ENCODE measurements around the gene EEF2.
"Not testable (repeated sequence)": the region's sequence is repeated elsewhere in the genome, so short reads cannot be mapped to it uniquely, and the experiment has no call there.

Gene EEF2

GRCh38 chr19:3975637-3976087 is 9.6 kb downstream of the EEF2 start:
- DNase-seq (ENCODE audit: insufficient read length, low spot score) (no peak), FAIRE-seq (no peak)
- TF ChIP-seq POLR2A (IDR thresholded peaks at IDR 0.05; ENCODE audit: low read depth, low read length), result no peak

- no peak for FAIRE-seq
- TF ChIP-seq POLR2A (IDR thresholded peaks at IDR 0.05; ENCODE audit: low read depth, low read length), result no peak
- DNase-seq (ENCODE audit: insufficient read length, low spot score), result no peak
Measured at GRCh38 chr19:3975144-3975543, 10.1 kb downstream of the EEF2 start.

GRCh38 chr19:3970808-3971598 is 14.3 kb downstream of the EEF2 start, which contains the start of gene DAPK3:
TSS of gene DAPK3 (minus strand) at chr19:3971099. CDS start at chr19:3969735, 1,364 bp downstream.
- peak; percentile 84 for DNase-seq (ENCODE audit: insufficient read length, low spot score)
- TF ChIP-seq POLR2A (IDR thresholded peaks at IDR 0.05; ENCODE audit: low read depth, low read length), result peak; percentile 66
- FAIRE-seq, result no peak

- DNase-seq (ENCODE audit: insufficient read length, low spot score), result no peak
- no peak for FAIRE-seq
- no peak for TF ChIP-seq POLR2A (IDR thresholded peaks at IDR 0.05; ENCODE audit: low read depth, low read length)
Measured at GRCh38 chr19:3970313-3970807, 14.9 kb downstream of the EEF2 start.

- TF ChIP-seq POLR2A (IDR thresholded peaks at IDR 0.05; ENCODE audit: low read depth, low read length), result no peak
- peak; percentile 52 for FAIRE-seq
- peak; percentile 51 for DNase-seq (ENCODE audit: insufficient read length, low spot score)
Measured at GRCh38 chr19:3969435-3970312, 15.6 kb downstream of the EEF2 start.

GRCh38 chr19:3968556-3969434 is 16.5 kb downstream of the EEF2 start:
- peak; percentile 90 for DNase-seq (ENCODE audit: insufficient read length, low spot score)
- peak; percentile 80 for FAIRE-seq
- no peak for TF ChIP-seq POLR2A (IDR thresholded peaks at IDR 0.05; ENCODE audit: low read depth, low read length)

GRCh38 chr19:3967983-3968382 is 17.3 kb downstream of the EEF2 start:
- not testable (repeated sequence) for FAIRE-seq; DNase-seq (ENCODE audit: insufficient read length, low spot score)

GRCh38 chr19:3966051-3967017 is 18.9 kb downstream of the EEF2 start:
- TF ChIP-seq POLR2A (IDR thresholded peaks at IDR 0.05; ENCODE audit: low read depth, low read length), result no peak
- no peak for FAIRE-seq

GRCh38 chr19:3964256-3965194 is 20.7 kb downstream of the EEF2 start:
- DNase-seq (ENCODE audit: insufficient read length, low spot score), result no peak
- TF ChIP-seq POLR2A (IDR thresholded peaks at IDR 0.05; ENCODE audit: low read depth, low read length), result no peak
- FAIRE-seq, result no peak

More at GRCh38 chr19:3966051-3967017, 18.9 kb downstream of the EEF2 start:
- no peak for DNase-seq (ENCODE audit: insufficient read length, low spot score)

GRCh38 chr19:3963458-3964255 is 21.6 kb downstream of the EEF2 start:
- FAIRE-seq (no peak), DNase-seq (ENCODE audit: insufficient read length, low spot score) (no peak)
- no peak for TF ChIP-seq POLR2A (IDR thresholded peaks at IDR 0.05; ENCODE audit: low read depth, low read length)

GRCh38 chr19:3961007-3961406 is 24.3 kb downstream of the EEF2 start:
- no peak for TF ChIP-seq POLR2A (IDR thresholded peaks at IDR 0.05; ENCODE audit: low read depth, low read length)
- DNase-seq (ENCODE audit: insufficient read length, low spot score) (no peak), FAIRE-seq (no peak)
